GM12873 (cell line): ENCODE results near the gene MCTP1.

Experiments used
- CTCF ChIP-seq: IDR thresholded peaks from 2 replicates; pipeline ENCODE4 v1.5.1; 2012; ENCODE audit warnings: low read depth, mild to moderate bottlenecking, moderate library complexity, low read length, control low read depth; ENCODE audit not compliant: insufficient read depth; ENCODE audit errors: missing control alignments

The MCTP1 gene

GRCh38 chr5:94855543-94855942 lies 429.4 kb downstream of the MCTP1 start:
- no peak for TF ChIP-seq CTCF

- no peak for TF ChIP-seq CTCF
Measured at GRCh38 chr5:94853120-94853519, 431.8 kb downstream of the MCTP1 start.

GRCh38 chr5:94850960-94851359 lies 433.9 kb downstream of the MCTP1 start:
- TF ChIP-seq CTCF: no peak

- TF ChIP-seq CTCF: peak; percentile 76
Measured at GRCh38 chr5:94849821-94850736, 434.8 kb downstream of the MCTP1 start.

- TF ChIP-seq CTCF: no peak
Measured at GRCh38 chr5:94849324-94849723, 435.6 kb downstream of the MCTP1 start.

GRCh38 chr5:94847726-94848125 lies 437.2 kb downstream of the MCTP1 start:
- TF ChIP-seq CTCF: no peak

GRCh38 chr5:94847019-94847418 lies 437.9 kb downstream of the MCTP1 start:
- no peak for TF ChIP-seq CTCF
